ENCODE data around the gene LMNTD1. TPM values are rescaled to one million over a fixed set of nuclear protein-coding genes. Genes with fewer than 3 reads are reported as not detected.

The LMNTD1 gene
- total and polyA plus RNA-seq, 10 of the 15 experiments (the other 5 are each of a cell fraction or from before 2014, with no cell fraction given), result not detected

DNA sequence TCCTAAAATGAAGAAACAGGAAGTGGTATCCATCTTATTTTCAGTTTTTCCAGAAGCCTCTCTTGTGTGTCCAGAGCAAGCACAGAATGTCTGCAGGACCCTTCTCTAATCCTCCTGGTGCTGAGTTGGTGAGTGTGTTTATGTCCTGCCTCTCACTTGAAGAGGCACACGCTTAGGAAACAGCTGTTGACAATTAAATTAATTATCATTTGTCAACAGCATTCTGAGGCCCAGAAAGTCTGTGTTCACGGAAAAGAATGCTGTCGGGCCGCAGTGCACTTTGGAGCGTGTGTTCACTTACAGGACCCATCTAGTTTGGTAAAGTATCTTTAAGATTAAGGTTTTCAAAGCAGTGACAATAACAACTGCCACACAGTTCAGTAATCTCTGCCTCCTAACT lies 70.5 kb downstream of the LMNTD1 start:
- CTCF ChIA-PET, result no interaction called here

More for the DNA sequence above, 70.5 kb downstream of the LMNTD1 start:
- H3K27me3 ChIP-seq (replicated peaks in 1 of 2; ENCODE audit: control insufficient read depth in 2 of 2, insufficient read depth in 2 of 2, low read length in 1 of 2), result no peaks in the 10 kb centered on the region
- DNase-seq (ENCODE audit: low read depth, low spot score) (no peak), ATAC-seq (no peak), FAIRE-seq (no peak)
- no peaks in the 10 kb centered on the region for H3K4me1 ChIP-seq (ENCODE audit: control insufficient read depth, insufficient read depth, low read length)
- BruUV-seq (replicated peaks), result no TSS peak
- H3K4me2 ChIP-seq (ENCODE audit: control insufficient read depth, insufficient read depth), result no peak overlapping the region
- ChIA-PET RAD21 (ENCODE audit: unreplicated experiment) (no interaction called here), SMC1A (ENCODE audit: uncharacterized antibody, unreplicated experiment) (interaction anchor here (1.4 kb wide), 1 partner anchor 8 kb away, joined by 3 read pairs; no protein-coding TSS in a partner anchor), POLR2A (no interaction called here)
- no peaks in the 10 kb centered on the region for H4K20me1 ChIP-seq (ENCODE audit: control insufficient read depth, insufficient read depth)
- no peaks in the 10 kb centered on the region for H3K9me3 ChIP-seq (replicated peaks; ENCODE audit: control insufficient read depth, insufficient read depth, low read length)
- 27% methylated on average over 5 of the region's 5 CpGs for WGBS (ENCODE audit: insufficient coverage, insufficient replicate concordance, low lambda C conversion rate, missing lambda C conversion rate)
- H3K4me3 ChIP-seq, result no peak overlapping the region
- H3K9ac ChIP-seq (ENCODE audit: control insufficient read depth, insufficient read depth, low read length), result no peak overlapping the region
- H2AFZ ChIP-seq (ENCODE audit: control insufficient read depth, low read depth, low read length), result no peak overlapping the region
- in situ Hi-C loops (cut with MboI) (no loop called here), intact Hi-C loops (cut with micrococcal nuclease; ENCODE audit: unreplicated experiment) (no loop called here)
- TF ChIP-seq ZNF24 (IDR thresholded peaks at IDR 0.05), result no peak
- TF ChIP-seq NKRF (conservative IDR thresholded peaks at IDR 0.05), result no peak
- no peak for TF ChIP-seq MTA2 (IDR thresholded peaks at IDR 0.05; ENCODE audit: low read depth)
- TF ChIP-seq GABPA (IDR thresholded peaks at IDR 0.05; ENCODE audit: low read depth), result no peak
- TF ChIP-seq MYB (IDR thresholded peaks at IDR 0.05; ENCODE audit: borderline replicate concordance, low read depth, low read length), result no peak
- TF ChIP-seq SRF (IDR thresholded peaks at IDR 0.05; ENCODE audit: low read depth in 2 of 2, low read length in 2 of 2), result no peak
- TF ChIP-seq ZNF384 (IDR thresholded peaks at IDR 0.05; ENCODE audit: borderline replicate concordance, low read depth, low read length), result no peak
- no peak overlapping the region for H3K27ac ChIP-seq (ENCODE audit: control insufficient read depth, insufficient read depth)
- H3K36me3 ChIP-seq (ENCODE audit: control insufficient read depth in 2 of 2, insufficient read depth in 2 of 2, low read length in 1 of 2), result no peaks in the 10 kb centered on the region
- no peaks in the 10 kb centered on the region for H3K79me2 ChIP-seq (ENCODE audit: control insufficient read depth, insufficient read depth, low read length)

Data from GM12878 (cell line).